AG10803 (cell line): Measurements from ENCODE around the gene HIPK3.

Experiments used
- DNase-seq: peaks from one replicate; pipeline ENCODE4 v3.0.0; 2010; ENCODE audit warnings: low read depth
- H3K4me3 ChIP-seq: 2 replicates; pipeline ENCODE4 v1.5.1; 2011; ENCODE audit warnings: mild to moderate bottlenecking, low read length, control low read depth
- TF ChIP-seq, protein P1 (sequence below): conservative IDR thresholded peaks from 2 replicates; pipeline ENCODE4 v1.5.1; 2011; ENCODE audit warnings: mild to moderate bottlenecking, low read length, control low read depth, inconsistent platforms

The HIPK3 gene

GRCh38 chr11:33383920-33384209 is 126.7 kb downstream of the HIPK3 start:
- no peak for DNase-seq
- H3K4me3 ChIP-seq = no peak overlapping the region
- TF ChIP-seq, protein P1, sequence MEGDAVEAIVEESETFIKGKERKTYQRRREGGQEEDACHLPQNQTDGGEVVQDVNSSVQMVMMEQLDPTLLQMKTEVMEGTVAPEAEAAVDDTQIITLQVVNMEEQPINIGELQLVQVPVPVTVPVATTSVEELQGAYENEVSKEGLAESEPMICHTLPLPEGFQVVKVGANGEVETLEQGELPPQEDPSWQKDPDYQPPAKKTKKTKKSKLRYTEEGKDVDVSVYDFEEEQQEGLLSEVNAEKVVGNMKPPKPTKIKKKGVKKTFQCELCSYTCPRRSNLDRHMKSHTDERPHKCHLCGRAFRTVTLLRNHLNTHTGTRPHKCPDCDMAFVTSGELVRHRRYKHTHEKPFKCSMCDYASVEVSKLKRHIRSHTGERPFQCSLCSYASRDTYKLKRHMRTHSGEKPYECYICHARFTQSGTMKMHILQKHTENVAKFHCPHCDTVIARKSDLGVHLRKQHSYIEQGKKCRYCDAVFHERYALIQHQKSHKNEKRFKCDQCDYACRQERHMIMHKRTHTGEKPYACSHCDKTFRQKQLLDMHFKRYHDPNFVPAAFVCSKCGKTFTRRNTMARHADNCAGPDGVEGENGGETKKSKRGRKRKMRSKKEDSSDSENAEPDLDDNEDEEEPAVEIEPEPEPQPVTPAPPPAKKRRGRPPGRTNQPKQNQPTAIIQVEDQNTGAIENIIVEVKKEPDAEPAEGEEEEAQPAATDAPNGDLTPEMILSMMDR = no peak

DNA sequence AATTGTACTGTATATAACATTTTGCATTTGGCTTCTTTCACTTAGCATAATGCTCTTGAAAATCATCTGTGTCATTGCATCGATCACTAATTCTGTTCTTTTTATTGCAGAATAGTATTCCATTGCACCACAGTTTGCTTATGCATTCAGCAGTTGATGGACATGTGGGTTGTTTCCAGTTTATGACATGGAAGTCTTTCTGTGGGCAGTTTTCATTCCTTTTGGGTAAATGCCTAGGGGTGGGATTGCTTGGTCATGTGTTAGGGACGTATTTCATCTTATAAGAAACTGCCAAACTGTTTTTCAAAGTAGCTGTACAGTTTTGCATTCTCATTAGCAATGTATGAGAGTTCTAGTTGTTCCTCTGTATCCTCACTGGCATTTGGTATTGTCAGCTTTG is 127.0 kb downstream of the HIPK3 start:
- TF ChIP-seq, protein P1 = no peak
- peak; percentile 16 for DNase-seq
- no peak overlapping the region for H3K4me3 ChIP-seq

DNA sequence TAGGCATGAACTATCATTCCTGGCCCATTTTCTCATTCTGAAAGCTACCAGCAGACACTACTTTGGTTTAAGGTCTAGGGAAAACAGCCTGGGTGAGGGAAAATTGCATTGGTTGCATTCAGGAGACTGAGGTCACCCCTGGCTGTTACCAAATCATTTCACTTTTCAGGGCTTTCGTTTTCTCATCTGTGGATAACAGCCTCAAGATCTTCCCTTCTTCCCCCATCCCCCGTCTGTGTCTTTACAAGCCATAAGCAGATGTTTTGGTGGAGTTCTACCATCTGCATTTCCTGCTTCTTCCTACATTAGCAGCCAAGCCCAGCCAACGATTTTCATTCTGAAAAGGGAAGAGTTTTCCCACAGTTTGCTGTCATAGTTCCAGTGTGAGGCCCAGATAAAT is 130.4 kb downstream of the HIPK3 start:
- DNase-seq = peak; percentile 71
- no peak overlapping the region for H3K4me3 ChIP-seq

GRCh38 chr11:33387996-33388395 is 130.8 kb downstream of the HIPK3 start:
- TF ChIP-seq, protein P1 = no peak
- H3K4me3 ChIP-seq = no peak overlapping the region
- no peak for DNase-seq

More for the DNA sequence above, 130.4 kb downstream of the HIPK3 start:
- TF ChIP-seq, protein P1 = no peak

- no peak overlapping the region for H3K4me3 ChIP-seq
- DNase-seq = no peak
- TF ChIP-seq, protein P1 = no peak
Measured at GRCh38 chr11:33388793-33389525, 131.8 kb downstream of the HIPK3 start.

DNA sequence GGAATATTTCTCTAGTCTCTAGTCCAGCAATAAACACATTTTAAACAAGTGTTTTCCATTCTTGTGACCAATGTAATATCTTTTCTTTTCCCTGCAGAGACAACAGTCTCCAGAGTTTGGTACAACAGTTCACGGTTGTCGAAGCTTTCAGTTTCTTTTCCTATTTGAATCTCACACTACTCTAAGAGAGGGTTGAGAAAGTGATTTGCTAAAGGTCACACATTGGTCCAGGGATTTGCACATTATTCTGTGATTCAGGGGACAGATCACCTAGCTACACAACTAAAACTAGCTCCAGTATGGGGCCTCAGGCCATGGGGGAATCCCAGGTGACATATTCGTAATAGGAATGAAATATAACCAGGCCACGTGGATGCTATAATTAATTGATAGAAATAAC is 132.5 kb downstream of the HIPK3 start:
- no peak overlapping the region for H3K4me3 ChIP-seq
- DNase-seq = no peak
- TF ChIP-seq, protein P1 = no peak
